H9 (cell line): ENCODE results near the gene MARK4. TPM values are rescaled to one million over a fixed set of nuclear protein-coding genes. Genes with fewer than 3 reads are reported as not detected.
A peak's percentile ranks its signal among the peaks of the same experiment; 100 is the strongest.

Experiments
- DNase-seq: peaks from one replicate; pipeline ENCODE4 v3.0.0-alpha.2; 2017
- H2AFZ ChIP-seq: one replicate; pipeline ENCODE4 v1.6.1; 2013; ENCODE audit warnings: mild to moderate bottlenecking, low read length, control low read depth, moderate library complexity
- H2AK5ac ChIP-seq: 2 replicates; pipeline ENCODE4 v1.6.1; 2013; ENCODE audit warnings: low read length, control low read depth, mixed read lengths; ENCODE audit not compliant: insufficient read length
- H2BK120ac ChIP-seq: one replicate; pipeline ENCODE4 v1.6.1; 2013; ENCODE audit warnings: low read depth, mild to moderate bottlenecking, low read length, control low read depth, inconsistent platforms; ENCODE audit not compliant: poor library complexity, severe bottlenecking
- H2BK12ac ChIP-seq: 2 replicates; pipeline ENCODE4 v1.6.1; 2013; ENCODE audit warnings: low read length, control low read depth, mixed read lengths, low read depth; ENCODE audit not compliant: insufficient read length
- H2BK15ac ChIP-seq: 2 replicates; pipeline ENCODE4 v1.6.1; 2013; ENCODE audit warnings: low read depth, low read length, control low read depth
- H2BK20ac ChIP-seq: one replicate; pipeline ENCODE4 v1.6.1; 2013; ENCODE audit warnings: low read depth, mild to moderate bottlenecking, low read length, control low read depth, inconsistent platforms; ENCODE audit not compliant: poor library complexity, severe bottlenecking
- H2BK5ac ChIP-seq: 2 replicates; pipeline ENCODE4 v1.6.1; 2013; ENCODE audit warnings: low read length, control low read depth, mixed read lengths; ENCODE audit not compliant: insufficient read length
- H3K14ac ChIP-seq: 2 replicates; pipeline ENCODE4 v1.6.1; 2013; ENCODE audit warnings: low read length, control low read depth; ENCODE audit not compliant: insufficient read depth
- H3K18ac ChIP-seq: 2 replicates; pipeline ENCODE4 v1.6.1; 2013; ENCODE audit warnings: low read depth, mild to moderate bottlenecking, mixed read lengths, low read length, control low read depth; ENCODE audit not compliant: insufficient read length
- H3K23ac ChIP-seq: 2 replicates; pipeline ENCODE4 v1.6.1; 2013; ENCODE audit warnings: low read length, control low read depth, mixed read lengths, low read depth; ENCODE audit not compliant: insufficient read length
- H3K23me2 ChIP-seq: 2 replicates; pipeline ENCODE4 v1.6.1; 2013; ENCODE audit warnings: low read depth, mild to moderate bottlenecking, mixed read lengths, low read length, control low read depth; ENCODE audit not compliant: insufficient read length, poor library complexity, severe bottlenecking
- H3K27ac ChIP-seq: 2 replicates; pipeline ENCODE4 v1.5.1; 2013; ENCODE audit warnings: low read length, control low read depth, mixed read lengths, low read depth; ENCODE audit not compliant: insufficient read length
- H3K27me3 ChIP-seq: 2 replicates; pipeline ENCODE4 v1.6.1; 2013; ENCODE audit warnings: low read length, control low read depth, inconsistent platforms; ENCODE audit not compliant: insufficient read depth
- H3K4ac ChIP-seq: 2 replicates; pipeline ENCODE4 v1.6.1; 2013; ENCODE audit warnings: low read depth, mild to moderate bottlenecking, control low read depth, inconsistent platforms, low read length, moderate library complexity
- H3K4me1 ChIP-seq: 2 replicates; pipeline ENCODE4 v1.6.1; 2013; ENCODE audit warnings: low read length, control low read depth, inconsistent platforms; ENCODE audit not compliant: insufficient read depth
- H3K4me2 ChIP-seq: 2 replicates; pipeline ENCODE4 v1.6.1; 2013; ENCODE audit warnings: low read length, control low read depth, mixed read lengths; ENCODE audit not compliant: insufficient read length, insufficient read depth
- H3K56ac ChIP-seq: 2 replicates; pipeline ENCODE4 v1.6.1; 2013; ENCODE audit warnings: low read depth, mild to moderate bottlenecking, mixed read lengths, low read length, control low read depth; ENCODE audit not compliant: insufficient read length
- H3K79me1 ChIP-seq: 2 replicates; pipeline ENCODE4 v1.6.1; 2013; ENCODE audit warnings: low read depth, mild to moderate bottlenecking, moderate library complexity, low read length, control low read depth, inconsistent platforms; ENCODE audit not compliant: insufficient read depth, poor library complexity, severe bottlenecking
- H3K79me2 ChIP-seq: 2 replicates; pipeline ENCODE4 v1.6.1; 2013; ENCODE audit warnings: low read length, control low read depth, inconsistent platforms; ENCODE audit not compliant: insufficient read depth
- H3K9ac ChIP-seq: 2 replicates; pipeline ENCODE4 v1.6.1; 2013; ENCODE audit warnings: low read length, control low read depth, mixed read lengths; ENCODE audit not compliant: insufficient read length; ENCODE audit errors: extremely low read depth
- H3K9me3 ChIP-seq: one replicate; pipeline ENCODE4 v1.6.1; 2013; ENCODE audit warnings: low read depth, low read length, inconsistent platforms; ENCODE audit not compliant: control insufficient read depth
- H3T11ph ChIP-seq: one replicate; pipeline ENCODE4 v1.6.1; 2013; ENCODE audit warnings: mild to moderate bottlenecking, low read length, control low read depth, inconsistent platforms
- H4K20me1 ChIP-seq: one replicate; pipeline ENCODE4 v1.6.1; 2013; ENCODE audit not compliant: control insufficient read depth, insufficient read length, insufficient read depth
- H4K5ac ChIP-seq: 2 replicates; pipeline ENCODE4 v1.6.1; 2013; ENCODE audit warnings: low read depth, mild to moderate bottlenecking, mixed read lengths, low read length, control low read depth; ENCODE audit not compliant: insufficient read length
- H4K8ac ChIP-seq: replicated peaks from 2 replicates; pipeline ENCODE4 v1.6.1; 2013; ENCODE audit warnings: low read length, control low read depth, mixed read lengths, low read depth; ENCODE audit not compliant: insufficient read length
- H4K91ac ChIP-seq: 2 replicates; pipeline ENCODE4 v1.6.1; 2013; ENCODE audit warnings: low read depth, mild to moderate bottlenecking, moderate library complexity, mixed read lengths, low read length, control low read depth; ENCODE audit not compliant: insufficient read length
- H3K27ac Mint-ChIP-seq, 3 experiments: 2 replicates in 2 of 3; 3 replicates in 1 of 3; pipeline ENCODE4 v1.8.0; 2020 to 2021; ENCODE audit warnings: mixed read lengths in 3 of 3, mild to moderate bottlenecking in 1 of 3, moderate library complexity in 1 of 3
- H3K27me3 Mint-ChIP-seq: 2 replicates; pipeline ENCODE4 v1.8.0; 2021; ENCODE audit warnings: low read depth, mild to moderate bottlenecking, moderate library complexity, mixed read lengths
- H3K36me3 Mint-ChIP-seq, 3 experiments: 2 replicates in 2 of 3; 3 replicates in 1 of 3; pipeline ENCODE4 v1.8.0; 2020 to 2021; ENCODE audit warnings: low read depth in 3 of 3, mixed read lengths in 3 of 3; ENCODE audit not compliant: insufficient read depth in 1 of 3
- H3K4me1 Mint-ChIP-seq, 2 experiments: 2 replicates each; pipeline ENCODE4 v1.8.0; 2020; ENCODE audit warnings: mixed read lengths in 2 of 2
- H3K4me3 Mint-ChIP-seq, 2 experiments: 2 replicates in 1 of 2; 3 replicates in 1 of 2; pipeline ENCODE4 v1.8.0; 2020 to 2021; ENCODE audit warnings: mild to moderate bottlenecking in 2 of 2, mixed read lengths in 2 of 2, moderate library complexity in 1 of 2
- H3K9me3 Mint-ChIP-seq, 2 experiments: 2 replicates in 1 of 2; 3 replicates in 1 of 2; pipeline ENCODE4 v1.8.0; 2020; ENCODE audit warnings: mild to moderate bottlenecking in 2 of 2, mixed read lengths in 2 of 2, moderate library complexity in 1 of 2
- CTCF ChIP-seq: fragments of 200-600 bp; sonication (generic); conservative IDR thresholded peaks from 3 replicates; pipeline ENCODE4 v1.8.0; 2021; ENCODE audit warnings: antibody characterized with exemption, mild to moderate bottlenecking
- WGBS: extraction: QIAGEN DNeasy Blood & Tissue Kit; methylation state at CpG from one replicate; pipeline ENCODE4 v1.1.7; 2013; ENCODE audit warnings: missing lambda C conversion rate, low lambda C conversion rate, mixed read lengths; ENCODE audit not compliant: insufficient read length; ENCODE audit errors: extremely low coverage; 5-methylcytosine and 5-hydroxymethylcytosine counted together
- total RNA-seq: library from RNA; stranded (reverse); gene quantifications from 2 replicates; pipeline ENCODE4 v1.2.1, GENCODE V29; 2021

The MARK4 gene
- total RNA-seq, 1 experiment from 2014 or later: 44.7 TPM

- no peak overlapping the region for H3K56ac ChIP-seq
- no peaks in the 10 kb centered on the region for H4K20me1 ChIP-seq
- H3K4me1 Mint-ChIP-seq: peaks cover 0 to 5% of the 10 kb centered on the region in 2 experiments; a peak in 2 of 4 replicates
- no peak overlapping the region for H2AK5ac ChIP-seq
- no peak overlapping the region for H4K5ac ChIP-seq
- H3K4me1 ChIP-seq: no peaks in the 10 kb centered on the region
- H3K9me3 ChIP-seq: no peaks in the 10 kb centered on the region
- no peak for DNase-seq
- no peak overlapping the region for H3T11ph ChIP-seq
- H2BK120ac ChIP-seq: no peak overlapping the region
- no peak overlapping the region for H3K27ac ChIP-seq
- 0 out of 7 replicates have a peak overlapping the region, but pooled peaks of 1 of the 3 experiments have one; percentile 52 for H3K27ac Mint-ChIP-seq
- no peak overlapping the region for H3K9ac ChIP-seq
- no peaks in the 10 kb centered on the region for H3K23me2 ChIP-seq
- H3K4me3 Mint-ChIP-seq: no peak overlapping the region
- no peaks in the 10 kb centered on the region for H3K79me1 ChIP-seq
- no peak overlapping the region for H2BK5ac ChIP-seq
- H2BK20ac ChIP-seq: no peak overlapping the region
- H3K27me3 Mint-ChIP-seq: no peaks in the 10 kb centered on the region
- no peaks in the 10 kb centered on the region for H3K79me2 ChIP-seq
- H3K14ac ChIP-seq: no peak overlapping the region
- H2AFZ ChIP-seq: no peak overlapping the region
- H3K27me3 ChIP-seq: no peaks in the 10 kb centered on the region
- no peak overlapping the region for H2BK15ac ChIP-seq
- no CpG with 5 or more reads among the region's 7 CpGs for WGBS
- H4K91ac ChIP-seq: no peak overlapping the region
- no peaks in the 10 kb centered on the region for H3K9me3 Mint-ChIP-seq
- H4K8ac ChIP-seq: no peak overlapping the region
- H3K23ac ChIP-seq: no peak overlapping the region
- no peak overlapping the region for H3K4me2 ChIP-seq
- no peak for TF ChIP-seq CTCF
- H2BK12ac ChIP-seq: no peak overlapping the region
- no peak overlapping the region for H3K4ac ChIP-seq
- H3K18ac ChIP-seq: no peak overlapping the region
- peaks cover 17 to 61% (median 58%) of the 10 kb centered on the region in 3 experiments for H3K36me3 Mint-ChIP-seq
Observed at GRCh38 chr19:45276284-45276687, 25.2 kb downstream of the MARK4 start.
